Mucosa of descending colon (tissue), 3 donors: ENCODE measurements around the gene MAPK8IP3. TPM values are rescaled to one million over a fixed set of nuclear protein-coding genes. Genes with fewer than 3 reads are reported as not detected.

Experiments used
- ATAC-seq: fragments of 200-7000 bp; cut with Tn5 transposase; one replicate; pipeline ENCODE4 v1.9.1; 2020; ENCODE audit warnings: mild to moderate bottlenecking, moderate library complexity
- DNase-seq, 3 donors: peaks; one replicate each; pipeline ENCODE4 v3.0.0-alpha.2; 2020
- H3K36me3 ChIP-seq: fragments of 200-600 bp; one replicate; pipeline ENCODE4 v1.8.0; 2021; ENCODE audit warnings: low read depth, mild to moderate bottlenecking
- H3K4me1 ChIP-seq: fragments of 200-600 bp; one replicate; pipeline ENCODE4 v1.8.0; 2021; ENCODE audit warnings: low read depth, mild to moderate bottlenecking
- H3K4me3 ChIP-seq: fragments of 200-600 bp; one replicate; pipeline ENCODE4 v1.8.0; 2021; ENCODE audit warnings: mild to moderate bottlenecking
- H3K9me3 ChIP-seq: fragments of 200-600 bp; one replicate; pipeline ENCODE4 v1.8.0; 2021; ENCODE audit warnings: mild to moderate bottlenecking
- CTCF ChIP-seq: fragments of 200-600 bp; IDR thresholded peaks from one replicate; pipeline ENCODE4 v1.8.0; 2022; ENCODE audit warnings: antibody characterized with exemption, mild to moderate bottlenecking
- intact Hi-C, 2 donors: fragments of 100-400 bp; cut with DNase I in 1 of 2; cut with micrococcal nuclease in 1 of 2; formaldehyde crosslinking; loops; one replicate each; pipeline versions ENCODE4 v1.11.0 to v1.11.1; 2022; cut with DNase I, micrococcal nuclease
- total RNA-seq, 3 donors: library from RNA; stranded (reverse); fragmentation: NEBNext Ultra II Directional in 2 of 3; extraction: Animal tissue kit (Norgen Biotek cat#: 25700) in 2 of 3; gene quantifications; one replicate each; pipeline versions ENCODE4 v1.2.1 to v1.2.4, GENCODE V29; 2021 to 2023
- donor health status: DM: no; HTN: no; CAD: no; lungs with moderate emphysema.
- donor health status: DM: no; HTN: no; CAD: no.
- donor health status: DM: no; HTN: yes; CAD: no.

MAPK8IP3 gene
- total RNA-seq, 3 donors from 2014 or later: 76.2 to 82.5 (median 79.4) TPM

- Histone ChIP-seq H3K36me3 (no peaks in the 10 kb centered on the region), H3K4me1 (no peaks in the 10 kb centered on the region), H3K4me3 (no peak overlapping the region), H3K9me3 (no peaks in the 10 kb centered on the region)
- ATAC-seq (no peak), DNase-seq (no peak)
- no peak for TF ChIP-seq CTCF
- intact Hi-C loops: no loop called here
Measured at GRCh38 chr16:1734816-1735215, 28.8 kb downstream of the MAPK8IP3 start.

- Histone ChIP-seq H3K9me3 (no peaks in the 10 kb centered on the region), H3K4me1 (no peaks in the 10 kb centered on the region), H3K36me3 (no peaks in the 10 kb centered on the region), H3K4me3 (no peak overlapping the region)
- DNase-seq (no peak), ATAC-seq (no peak)
- intact Hi-C loops: no loop called here
- no peak for TF ChIP-seq CTCF
Measured at GRCh38 chr16:1740234-1740633, 34.2 kb downstream of the MAPK8IP3 start.

GRCh38 chr16:1740781-1741490 lies 34.9 kb downstream of the MAPK8IP3 start:
- no peaks in the 10 kb centered on the region for H3K36me3 ChIP-seq
- DNase-seq: no peak
- no peak overlapping the region for H3K4me3 ChIP-seq
- TF ChIP-seq CTCF: no peak
- H3K9me3 ChIP-seq: no peaks in the 10 kb centered on the region
- intact Hi-C loops: no loop called here
- no peak for ATAC-seq
- H3K4me1 ChIP-seq: no peaks in the 10 kb centered on the region

GRCh38 chr16:1741553-1742165 lies 35.7 kb downstream of the MAPK8IP3 start:
- intact Hi-C loops: no loop called here
- Histone ChIP-seq H3K4me1 (no peaks in the 10 kb centered on the region), H3K36me3 (no peaks in the 10 kb centered on the region), H3K9me3 (no peaks in the 10 kb centered on the region), H3K4me3 (no peak overlapping the region)
- DNase-seq (no peak), ATAC-seq (no peak)
- no peak for TF ChIP-seq CTCF

- DNase-seq: no peak
- no peak for TF ChIP-seq CTCF
- intact Hi-C loops: no loop called here
- no peaks in the 10 kb centered on the region for H3K9me3 ChIP-seq
- H3K36me3 ChIP-seq: peaks cover 9% of the 10 kb centered on the region
- no peaks in the 10 kb centered on the region for H3K4me1 ChIP-seq
- ATAC-seq: no peak
- H3K4me3 ChIP-seq: no peak overlapping the region
Measured at GRCh38 chr16:1743376-1744337, 37.7 kb downstream of the MAPK8IP3 start.
